Astrocyte (in vitro differentiated cells and primary cell): Measurements from ENCODE around the gene MAFF.

Source experiments
- CTCF ChIP-seq: IDR thresholded peaks from 2 replicates; pipeline ENCODE4 v1.5.1; 2011; ENCODE audit warnings: low read depth, mild to moderate bottlenecking, inconsistent platforms, low read length, moderate library complexity; ENCODE audit not compliant: insufficient read depth
- EZH2 ChIP-seq: IDR thresholded peaks from 2 replicates; pipeline ENCODE4 v1.6.1; 2012; ENCODE audit warnings: mild to moderate bottlenecking, low read length, inconsistent platforms; ENCODE audit not compliant: insufficient read depth

GRCh38 chr22:38173641-38173906, 28.2 kb upstream of the MAFF start:
- TF ChIP-seq CTCF: no peak
- TF ChIP-seq EZH2: no peak
